Measurements from ENCODE around the gene COL6A5. TPM values are rescaled to one million over a fixed set of nuclear protein-coding genes. Genes with fewer than 3 reads are reported as not detected.

The COL6A5 gene
- total RNA-seq, 4 donors from 2014 or later, result 0.11 TPM; not detected in 3

GRCh38 chr3:130316169-130316568, 29.3 kb upstream of the COL6A5 start:
- Histone ChIP-seq H3K4me3 (replicated peaks in 1 of 3) (no peak overlapping the region), H3K4me1 (peaks cover 0 to 3% of the 10 kb centered on the region in 2 donors), H3K9me3 (no peaks in the 10 kb centered on the region), H3K36me3 (no peaks in the 10 kb centered on the region), H3K27ac (peak overlapping the region in 1 of 3 donors; percentile 18), H3K27me3 (no peaks in the 10 kb centered on the region)
- intact Hi-C loops (cut with DNase I), result no loop called here
- DNase-seq, result peak; percentile 54 to 68
- WGBS, 2 donors, result 8 to 29% methylated on average over 2 of the region's 2 CpGs
- TF ChIP-seq POLR2A (IDR thresholded peaks at IDR 0.05) (no peak), CTCF (IDR thresholded peaks at IDR 0.05) (no peak)

GRCh38 chr3:130323503-130323902, 22.0 kb upstream of the COL6A5 start:
- no peak overlapping the region for H3K4me3 ChIP-seq (replicated peaks in 1 of 3)
- DNase-seq, result no peak
- H3K27ac ChIP-seq, result no peak overlapping the region
- 88 to 94% methylated on average over 1 of the region's 1 CpG for WGBS, 2 donors
- no peaks in the 10 kb centered on the region for H3K9me3 ChIP-seq
- no peaks in the 10 kb centered on the region for H3K27me3 ChIP-seq
- TF ChIP-seq CTCF (IDR thresholded peaks at IDR 0.05) (no peak), POLR2A (IDR thresholded peaks at IDR 0.05) (no peak)
- intact Hi-C loops (cut with DNase I), result no loop called here
- no peaks in the 10 kb centered on the region for H3K36me3 ChIP-seq
- no peaks in the 10 kb centered on the region for H3K4me1 ChIP-seq

- intact Hi-C loops (cut with DNase I), result no loop called here
- no peak for TF ChIP-seq CTCF (IDR thresholded peaks at IDR 0.05)
- TF ChIP-seq POLR2A (IDR thresholded peaks at IDR 0.05), result no peak
- Histone ChIP-seq H3K4me3 (replicated peaks in 1 of 3) (no peak overlapping the region), H3K36me3 (no peaks in the 10 kb centered on the region), H3K27me3 (no peaks in the 10 kb centered on the region), H3K27ac (no peak overlapping the region), H3K9me3 (no peaks in the 10 kb centered on the region), H3K4me1 (no peaks in the 10 kb centered on the region)
- no peak for DNase-seq
- 86 to 88% methylated on average over 1 of the region's 1 CpG for WGBS, 2 donors
These were observed 4.7 kb upstream of the COL6A5 start for GRCh38 chr3:130340766-130341165.

- Histone ChIP-seq H3K27ac (no peak overlapping the region), H3K27me3 (no peaks in the 10 kb centered on the region), H3K4me3 (replicated peaks in 1 of 3) (no peak overlapping the region), H3K9me3 (no peaks in the 10 kb centered on the region), H3K36me3 (no peaks in the 10 kb centered on the region), H3K4me1 (no peaks in the 10 kb centered on the region)
- TF ChIP-seq CTCF (IDR thresholded peaks at IDR 0.05), result no peak
- no peak for TF ChIP-seq POLR2A (IDR thresholded peaks at IDR 0.05)
- no peak for DNase-seq
- intact Hi-C loops (cut with DNase I), result no loop called here
These were observed 4.1 kb upstream of the COL6A5 start for GRCh38 chr3:130341388-130341787.

- no peak overlapping the region for H3K27ac ChIP-seq
- H3K27me3 ChIP-seq, result no peaks in the 10 kb centered on the region
- no peak for TF ChIP-seq CTCF (IDR thresholded peaks at IDR 0.05)
- no peak for TF ChIP-seq POLR2A (IDR thresholded peaks at IDR 0.05)
- DNase-seq, result no peak
- H3K36me3 ChIP-seq, result no peaks in the 10 kb centered on the region
- WGBS, 2 donors, result 88 to 91% methylated on average over 4 of the region's 4 CpGs
- intact Hi-C loops (cut with DNase I), result no loop called here
- H3K4me1 ChIP-seq, result no peaks in the 10 kb centered on the region
- no peak overlapping the region for H3K4me3 ChIP-seq (replicated peaks in 1 of 3)
- no peaks in the 10 kb centered on the region for H3K9me3 ChIP-seq
These were observed 3.6 kb upstream of the COL6A5 start for GRCh38 chr3:130341882-130342281.

All from thyroid gland (tissue), 4 donors.